GM12878 (cell line): ENCODE data around the gene RANGAP1. TPM values are rescaled to one million over a fixed set of nuclear protein-coding genes. Genes with fewer than 3 reads are reported as not detected.

Experiments
- E2F8 ChIP-seq: fragments of 450-650 bp; IDR thresholded peaks from 2 replicates; pipeline ENCODE4 v1.6.1; 2018; ENCODE audit warnings: mild to moderate bottlenecking, low read depth, moderate library complexity; ENCODE audit not compliant: partially characterized antibody
- EGR1 ChIP-seq, 2 experiments: IDR thresholded peaks; 1 replicate in 1 of 2; 2 replicates in 1 of 2; pipeline ENCODE4 v1.6.1; 2011 to 2012; ENCODE audit warnings: low read depth in 2 of 2, low read length in 2 of 2, borderline replicate concordance in 1 of 2, mild to moderate bottlenecking in 1 of 2, moderate library complexity in 1 of 2
- ELK1 ChIP-seq: IDR thresholded peaks from 2 replicates; pipeline ENCODE4 v1.6.1; 2012; ENCODE audit warnings: low read depth, low read length, improper control_type of control experiment
- EP300 ChIP-seq, 2 experiments: fragments of 150-350 bp in 1 of 2; IDR thresholded peaks; 2 replicates each; pipeline ENCODE4 v1.6.1; 2011 to 2012; ENCODE audit warnings: low read depth in 2 of 2, low read length in 2 of 2, borderline replicate concordance in 1 of 2, improper control_type of control experiment in 1 of 2, inconsistent platforms in 1 of 2; ENCODE audit not compliant: control insufficient read depth in 1 of 2
- EZH2 ChIP-seq: IDR thresholded peaks from 2 replicates; pipeline ENCODE4 v1.6.1; 2012; ENCODE audit warnings: low read depth, mild to moderate bottlenecking, control low read depth, inconsistent platforms, low read length, borderline replicate concordance; ENCODE audit not compliant: control insufficient read depth
- FOXK2 ChIP-seq: fragments of 450-650 bp; IDR thresholded peaks from 2 replicates; pipeline ENCODE4 v1.6.1; 2017; ENCODE audit warnings: mild to moderate bottlenecking, moderate library complexity
- GABPA ChIP-seq: IDR thresholded peaks from 2 replicates; pipeline ENCODE4 v1.6.1; 2014; ENCODE audit warnings: antibody characterized with exemption, low read depth, mild to moderate bottlenecking, inconsistent platforms
- HDGF ChIP-seq: fragments of 450-650 bp; IDR thresholded peaks from 2 replicates; pipeline ENCODE4 v1.6.1; 2016; ENCODE audit warnings: antibody characterized with exemption
- JUNB ChIP-seq: IDR thresholded peaks from 2 replicates; pipeline ENCODE4 v1.6.1; 2016; ENCODE audit warnings: antibody characterized with exemption, mild to moderate bottlenecking
- KLF5 ChIP-seq: fragments of 450-650 bp; IDR thresholded peaks from 2 replicates; pipeline ENCODE4 v1.6.1; 2014; ENCODE audit warnings: mild to moderate bottlenecking; ENCODE audit not compliant: partially characterized antibody
- MEF2A ChIP-seq: IDR thresholded peaks from 2 replicates; pipeline ENCODE4 v1.6.1; 2011; ENCODE audit warnings: low read depth, mild to moderate bottlenecking, low read length, moderate library complexity; ENCODE audit not compliant: insufficient read depth
- MXI1 ChIP-seq: fragments of 150-350 bp; IDR thresholded peaks from 2 replicates; pipeline ENCODE4 v1.6.1; 2011; ENCODE audit warnings: low read depth, mild to moderate bottlenecking, inconsistent platforms, low read length, improper control_type of control experiment
- POLR2A ChIP-seq: IDR thresholded peaks from 2 replicates; pipeline ENCODE4 v1.6.1; 2011; ENCODE audit warnings: low read depth, mild to moderate bottlenecking, low read length
- RB1 ChIP-seq: fragments of 450-650 bp; formaldehyde crosslinking; IDR thresholded peaks from 2 replicates; pipeline ENCODE4 v1.6.1; 2017; ENCODE audit warnings: mild to moderate bottlenecking, borderline replicate concordance
- RCOR1 ChIP-seq: conservative IDR thresholded peaks from 2 replicates; pipeline ENCODE4 v1.6.1; 2012; ENCODE audit warnings: low read depth, low read length, improper control_type of control experiment
- SRF ChIP-seq, 2 experiments: IDR thresholded peaks; 2 replicates each; pipeline ENCODE4 v1.6.1; 2011; ENCODE audit warnings: low read depth in 2 of 2, low read length in 2 of 2, mild to moderate bottlenecking in 1 of 2, moderate library complexity in 1 of 2
- TAF1 ChIP-seq: IDR thresholded peaks from 2 replicates; pipeline ENCODE4 v1.6.1; 2011; ENCODE audit warnings: mild to moderate bottlenecking, low read depth, low read length, borderline replicate concordance
- USF1 ChIP-seq: IDR thresholded peaks from 2 replicates; pipeline ENCODE4 v1.6.1; 2011; ENCODE audit warnings: borderline replicate concordance, low read depth, mild to moderate bottlenecking, moderate library complexity, mixed read lengths, low read length; ENCODE audit not compliant: insufficient read depth; ENCODE audit errors: extremely low read length
- ZNF217 ChIP-seq: fragments of 450-650 bp; IDR thresholded peaks from 2 replicates; pipeline ENCODE4 v1.6.1; 2017; ENCODE audit warnings: antibody characterized with exemption, mild to moderate bottlenecking
- ZNF687 ChIP-seq: fragments of 450-650 bp; IDR thresholded peaks from 2 replicates; pipeline ENCODE4 v1.6.1; 2017; ENCODE audit warnings: mild to moderate bottlenecking, moderate library complexity
- polyA plus RNA-seq, 11 experiments: library from polyadenylated mRNA; depleted of rRNA in 4 of 11; unstranded in 6 of 11; stranded (reverse) in 5 of 11; fragments of >200 nt; fragmentation: Nextera tagmentation in 4 of 11; fragmentation: Illumina TruSeq in 1 of 11; extraction: Ambion mirVana in 4 of 11; extraction: Trizol in 1 of 11; gene quantifications; 1 replicate in 1 of 11; 2 replicates in 10 of 11; pipeline versions ENCODE4 v1.2.1 to v1.2.3, GENCODE V29; 2011 to 2016; ENCODE audit warnings: inconsistent platforms in 2 of 11, missing spikeins in 2 of 11, low read depth in 1 of 11
- total RNA-seq, 4 experiments: library from RNA; depleted of rRNA in 3 of 4; stranded (reverse); fragments of >200 nt in 3 of 4; fragmentation: Illumina TruSeq in 1 of 4; extraction: Trizol in 1 of 4; gene quantifications; 2 replicates each; pipeline versions ENCODE4 v1.2.1 to v1.2.3, GENCODE V29; 2013 to 2021

RANGAP1 gene
- total and polyA plus RNA-seq, 10 of the 15 experiments (the other 5 are each of a cell fraction or from before 2014, with no cell fraction given), result 2.5 to 109 (median 60.2) TPM

- TF ChIP-seq RB1, result peak; percentile 96; the same call in 1 of the 2 replicates
- TF ChIP-seq FOXK2, result no peak
- TF ChIP-seq KLF5, result peak; percentile 75
- no peak for TF ChIP-seq EZH2
- TF ChIP-seq E2F8, result peak; percentile 92
- TF ChIP-seq ZNF217, result no peak
- no peak for TF ChIP-seq EP300 (IDR thresholded peaks at IDR 0.05; ENCODE audit: borderline replicate concordance in 1 of 2, control insufficient read depth in 1 of 2, low read depth in 2 of 2, low read length in 2 of 2)
- peak; percentile 84 for TF ChIP-seq MXI1
- TF ChIP-seq ZNF687, result peak; percentile 70
- TF ChIP-seq EGR1 (IDR thresholded peaks at IDR 0.05; ENCODE audit: borderline replicate concordance in 1 of 2, low read depth in 2 of 2, low read length in 2 of 2), result peak in 1 of 2 experiments; percentile 62; a peak in 1 of 3 replicates
- no peak for TF ChIP-seq USF1
- no peak for TF ChIP-seq RCOR1
- TF ChIP-seq GABPA, result peak; percentile 71; the same call in 1 of the 2 replicates
- TF ChIP-seq HDGF, result peak; percentile 72
- peak; percentile 80; the same call in 1 of the 2 replicates for TF ChIP-seq TAF1
- peak; percentile 88 for TF ChIP-seq POLR2A
- no peak for TF ChIP-seq MEF2A
- no peak for TF ChIP-seq JUNB
- TF ChIP-seq ELK1, result 0 out of 2 replicates have a peak, but pooled peaks have one; percentile 42
- no peak for TF ChIP-seq SRF (IDR thresholded peaks at IDR 0.05; ENCODE audit: low read depth in 2 of 2, low read length in 2 of 2)
Measured at GRCh38 chr22:41204992-41205900, 80.7 kb downstream of the RANGAP1 start, which contains the start of gene L3MBTL2 (continued).
